Nephron (organoid): ENCODE results near the gene PTPN2.

Experiments used
- H3K27ac Mint-ChIP-seq, 3 experiments: 2 replicates each; pipeline ENCODE4 v1.8.0; 2020; ENCODE audit warnings: mixed read lengths in 3 of 3, mild to moderate bottlenecking in 2 of 3, moderate library complexity in 1 of 3
- H3K27me3 Mint-ChIP-seq: 2 replicates; pipeline ENCODE4 v1.8.0; 2021; ENCODE audit warnings: low read depth, mild to moderate bottlenecking, moderate library complexity, mixed read lengths
- H3K36me3 Mint-ChIP-seq: 2 replicates; pipeline ENCODE4 v1.8.0; 2020; ENCODE audit warnings: low read depth, mixed read lengths
- H3K4me1 Mint-ChIP-seq: 2 replicates; pipeline ENCODE4 v1.8.0; 2020; ENCODE audit warnings: mixed read lengths
- H3K4me3 Mint-ChIP-seq, 3 experiments: 2 replicates each; pipeline ENCODE4 v1.8.0; 2020; ENCODE audit warnings: mild to moderate bottlenecking in 3 of 3, mixed read lengths in 3 of 3, moderate library complexity in 2 of 3
- H3K9me3 Mint-ChIP-seq: 2 replicates; pipeline ENCODE4 v1.8.0; 2020; ENCODE audit warnings: mixed read lengths
- TF ChIP-seq, protein P1 (sequence below), 3 experiments: fragments of 200-600 bp; sonication (generic); IDR thresholded peaks; one replicate each; pipeline ENCODE4 v1.5.0; 2021; ENCODE audit warnings: antibody characterized with exemption in 3 of 3; ENCODE audit not compliant: unreplicated experiment in 3 of 3

Gene PTPN2

DNA sequence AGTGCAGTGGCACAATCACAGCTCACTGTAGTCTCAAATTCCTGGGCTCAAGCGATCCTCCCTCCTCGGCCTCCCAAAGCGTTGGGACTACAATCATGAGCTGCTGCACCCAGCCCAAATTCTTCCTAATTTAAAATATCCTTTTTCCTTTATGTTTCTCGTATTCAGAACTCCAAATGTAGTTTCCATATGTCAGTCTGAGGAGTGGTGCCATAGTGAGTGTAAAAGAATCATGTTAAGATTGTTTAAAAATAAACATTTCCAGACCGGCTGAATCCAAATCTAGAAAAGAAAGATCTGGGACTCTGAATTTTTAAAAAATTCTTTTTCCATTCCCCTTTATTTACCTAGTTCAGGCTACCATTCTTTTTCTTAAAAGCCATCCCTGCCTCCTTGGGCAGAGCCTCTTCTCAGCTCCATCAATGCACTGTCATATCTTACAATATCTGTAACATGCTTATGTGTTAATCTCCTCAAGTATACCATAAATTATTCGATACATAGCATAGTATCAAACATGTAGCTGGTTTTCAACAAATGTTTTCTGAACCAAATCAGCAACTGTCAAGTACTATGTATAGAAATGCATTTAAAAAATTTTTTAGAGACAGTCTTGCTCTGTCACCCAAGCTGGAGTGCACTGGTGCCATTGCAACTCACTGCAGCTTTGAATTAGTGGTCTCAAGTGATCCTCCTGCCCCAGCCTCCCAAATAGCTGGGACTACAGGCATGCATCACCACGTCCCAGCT lies 31.3 kb downstream of the PTPN2 start:
- TF ChIP-seq, protein P1, sequence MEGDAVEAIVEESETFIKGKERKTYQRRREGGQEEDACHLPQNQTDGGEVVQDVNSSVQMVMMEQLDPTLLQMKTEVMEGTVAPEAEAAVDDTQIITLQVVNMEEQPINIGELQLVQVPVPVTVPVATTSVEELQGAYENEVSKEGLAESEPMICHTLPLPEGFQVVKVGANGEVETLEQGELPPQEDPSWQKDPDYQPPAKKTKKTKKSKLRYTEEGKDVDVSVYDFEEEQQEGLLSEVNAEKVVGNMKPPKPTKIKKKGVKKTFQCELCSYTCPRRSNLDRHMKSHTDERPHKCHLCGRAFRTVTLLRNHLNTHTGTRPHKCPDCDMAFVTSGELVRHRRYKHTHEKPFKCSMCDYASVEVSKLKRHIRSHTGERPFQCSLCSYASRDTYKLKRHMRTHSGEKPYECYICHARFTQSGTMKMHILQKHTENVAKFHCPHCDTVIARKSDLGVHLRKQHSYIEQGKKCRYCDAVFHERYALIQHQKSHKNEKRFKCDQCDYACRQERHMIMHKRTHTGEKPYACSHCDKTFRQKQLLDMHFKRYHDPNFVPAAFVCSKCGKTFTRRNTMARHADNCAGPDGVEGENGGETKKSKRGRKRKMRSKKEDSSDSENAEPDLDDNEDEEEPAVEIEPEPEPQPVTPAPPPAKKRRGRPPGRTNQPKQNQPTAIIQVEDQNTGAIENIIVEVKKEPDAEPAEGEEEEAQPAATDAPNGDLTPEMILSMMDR (IDR thresholded peaks at IDR 0.05; ENCODE audit: unreplicated experiment in 3 of 3) = no peak
- Mint-ChIP-seq H3K4me1 (peaks cover 5% of the 10 kb centered on the region), H3K36me3 (peaks cover 47% of the 10 kb centered on the region), H3K27ac (no peak overlapping the region), H3K27me3 (no peaks in the 10 kb centered on the region), H3K9me3 (no peaks in the 10 kb centered on the region), H3K4me3 (no peak overlapping the region)

DNA sequence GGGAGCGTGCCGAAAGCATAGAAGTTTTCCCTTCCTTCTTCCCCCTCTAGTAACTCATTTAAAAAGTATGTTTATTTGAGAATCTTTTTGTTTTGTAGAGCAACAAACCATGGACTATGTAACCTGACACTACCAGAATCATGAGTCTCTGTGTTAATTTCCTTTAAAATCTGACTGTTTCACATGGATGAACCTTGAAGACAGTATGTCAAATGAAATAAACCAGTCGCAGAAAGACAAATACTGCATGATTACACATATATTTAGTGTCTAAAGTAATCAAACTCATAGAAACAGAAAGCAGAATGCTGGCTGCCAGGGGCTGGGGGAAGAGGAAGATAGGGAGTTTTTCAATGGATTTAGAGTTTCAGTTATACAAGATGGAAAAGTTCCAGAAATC lies 32.3 kb downstream of the PTPN2 start:
- Mint-ChIP-seq H3K9me3 (no peaks in the 10 kb centered on the region), H3K4me1 (peaks cover 5% of the 10 kb centered on the region), H3K4me3 (no peak overlapping the region), H3K27ac (peak overlapping the region in 1 of 3 experiments; percentile 19), H3K36me3 (peaks cover 42% of the 10 kb centered on the region), H3K27me3 (no peaks in the 10 kb centered on the region)
- TF ChIP-seq, protein P1 (IDR thresholded peaks at IDR 0.05; ENCODE audit: unreplicated experiment in 3 of 3) = no peak

DNA sequence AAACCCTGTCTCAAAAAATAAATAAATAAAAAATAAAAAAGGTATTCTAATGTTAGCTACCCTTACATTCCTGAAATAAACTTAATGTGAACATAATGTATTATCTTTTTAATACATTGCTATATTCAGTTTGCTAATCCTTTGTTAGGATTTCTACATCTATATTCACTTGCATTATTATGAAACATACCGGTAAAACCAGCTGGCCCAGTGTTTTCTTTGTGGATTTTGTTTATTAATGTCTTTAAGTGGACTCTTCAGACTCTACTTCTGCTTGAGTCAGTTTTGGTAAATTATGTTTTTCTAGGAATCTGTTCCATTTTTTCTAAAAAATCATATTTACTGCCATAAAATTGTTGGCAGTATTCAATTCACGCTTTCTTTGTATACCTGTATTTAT lies 34.5 kb downstream of the PTPN2 start:
- H3K4me1 Mint-ChIP-seq = peaks cover 5% of the 10 kb centered on the region
- no peak overlapping the region for H3K4me3 Mint-ChIP-seq
- TF ChIP-seq, protein P1 (IDR thresholded peaks at IDR 0.05; ENCODE audit: unreplicated experiment in 3 of 3) = no peak
- H3K27ac Mint-ChIP-seq = no peak overlapping the region
- no peaks in the 10 kb centered on the region for H3K9me3 Mint-ChIP-seq
- no peaks in the 10 kb centered on the region for H3K27me3 Mint-ChIP-seq
- H3K36me3 Mint-ChIP-seq = peaks cover 23% of the 10 kb centered on the region

DNA sequence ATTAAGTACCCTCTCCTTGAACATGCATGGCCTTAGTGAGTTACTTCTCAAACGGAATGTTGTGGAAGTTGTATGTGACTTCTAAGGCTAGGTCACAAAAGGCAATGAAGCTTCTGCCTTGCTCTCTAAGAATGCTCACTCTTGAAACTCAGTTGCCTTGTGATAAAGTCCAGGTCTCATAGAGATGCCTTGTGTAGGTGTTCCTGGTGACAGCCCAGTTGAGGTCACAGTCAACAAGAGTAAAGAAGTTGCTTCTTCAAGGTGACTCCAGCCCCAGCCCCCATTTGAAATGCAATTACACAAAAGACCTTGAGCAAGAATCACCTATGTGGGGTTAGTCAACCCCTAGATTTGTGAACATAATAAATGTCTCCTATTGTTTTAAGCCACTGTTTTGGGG lies 35.6 kb downstream of the PTPN2 start:
- Mint-ChIP-seq H3K36me3 (peaks cover 13% of the 10 kb centered on the region), H3K4me3 (no peak overlapping the region), H3K27ac (no peak overlapping the region), H3K27me3 (no peaks in the 10 kb centered on the region), H3K4me1 (peaks cover 5% of the 10 kb centered on the region), H3K9me3 (no peaks in the 10 kb centered on the region)
- TF ChIP-seq, protein P1 (IDR thresholded peaks at IDR 0.05; ENCODE audit: unreplicated experiment in 3 of 3) = no peak

DNA sequence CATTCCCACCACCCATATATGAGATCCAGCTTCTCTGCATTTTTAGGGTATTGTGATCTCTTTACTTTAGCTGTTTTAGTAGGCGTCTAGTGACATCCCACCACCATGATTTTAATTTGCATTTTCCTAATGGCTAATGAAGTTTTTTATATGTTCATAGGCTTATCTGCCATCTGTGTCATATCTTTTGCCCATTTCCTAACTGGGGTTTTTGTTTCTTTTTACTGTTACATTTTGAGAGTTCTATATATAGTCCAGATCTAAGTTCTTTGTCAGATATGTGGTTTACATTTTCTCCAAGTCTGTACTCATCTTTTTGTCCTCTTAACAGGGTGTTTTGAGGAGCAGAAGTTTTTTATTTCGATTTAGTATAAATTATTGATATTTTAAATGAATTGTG lies 39.6 kb downstream of the PTPN2 start:
- Mint-ChIP-seq H3K4me1 (peaks cover under 1% of the 10 kb centered on the region), H3K27me3 (no peaks in the 10 kb centered on the region), H3K4me3 (no peak overlapping the region), H3K27ac (no peak overlapping the region), H3K36me3 (peaks cover 11% of the 10 kb centered on the region), H3K9me3 (no peaks in the 10 kb centered on the region)
- TF ChIP-seq, protein P1 (IDR thresholded peaks at IDR 0.05; ENCODE audit: unreplicated experiment in 3 of 3) = no peak
